RCC 7860 (cell line): ENCODE measurements around the gene TEX44.

Experiments used
- DNase-seq: peaks from one replicate; pipeline ENCODE4 v3.0.0-alpha.2; 2015; ENCODE audit warnings: low spot score
- FAIRE-seq: peaks from 2 replicates; lab custom pipeline; 2012; peaks lifted over from hg19 to GRCh38; lab: Jason Lieb, UNC

The TEX44 gene

GRCh38 chr2:231632559-231633142 is 40.0 kb downstream of the TEX44 start:
- DNase-seq = no peak
- FAIRE-seq = no peak

DNA sequence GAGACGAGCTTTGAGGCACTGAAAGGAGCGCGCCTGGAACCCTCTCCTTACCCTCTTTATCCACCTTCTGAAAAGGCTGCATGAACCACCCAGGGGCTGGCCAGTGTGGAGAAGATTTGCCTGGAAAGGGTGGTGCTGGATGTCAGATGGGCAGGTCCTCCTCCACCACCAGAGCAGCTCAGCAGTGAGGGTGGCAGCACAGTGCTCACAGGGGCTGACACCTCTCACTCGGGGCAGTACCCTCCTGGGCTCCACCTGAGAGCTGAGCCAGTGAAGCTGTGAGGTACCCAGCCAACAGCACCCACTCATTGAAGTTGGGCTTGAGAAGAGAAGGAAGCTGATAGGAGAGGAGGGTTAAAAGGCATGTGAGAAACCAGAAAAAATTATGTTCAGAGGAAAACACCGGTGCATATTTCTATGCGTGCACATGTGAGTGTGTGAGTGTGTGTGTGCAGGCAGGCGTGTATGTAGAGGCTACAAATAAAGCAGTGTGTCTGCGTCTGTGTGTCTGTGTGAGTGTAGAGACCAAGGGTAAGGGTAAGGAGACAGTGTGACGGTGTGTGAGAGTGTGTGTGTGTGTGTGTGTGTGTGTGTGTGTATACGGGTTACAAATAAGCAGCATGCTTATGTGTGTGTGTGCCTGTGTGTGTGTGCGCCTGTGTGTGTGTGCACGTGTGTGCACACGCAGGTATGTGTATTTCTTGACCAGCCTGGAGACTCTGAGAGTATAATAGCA is 40.7 kb downstream of the TEX44 start:
- FAIRE-seq (no peak), DNase-seq (no peak)

- FAIRE-seq = no peak
Measured at GRCh38 chr2:231634412-231634811, 41.7 kb downstream of the TEX44 start.

DNA sequence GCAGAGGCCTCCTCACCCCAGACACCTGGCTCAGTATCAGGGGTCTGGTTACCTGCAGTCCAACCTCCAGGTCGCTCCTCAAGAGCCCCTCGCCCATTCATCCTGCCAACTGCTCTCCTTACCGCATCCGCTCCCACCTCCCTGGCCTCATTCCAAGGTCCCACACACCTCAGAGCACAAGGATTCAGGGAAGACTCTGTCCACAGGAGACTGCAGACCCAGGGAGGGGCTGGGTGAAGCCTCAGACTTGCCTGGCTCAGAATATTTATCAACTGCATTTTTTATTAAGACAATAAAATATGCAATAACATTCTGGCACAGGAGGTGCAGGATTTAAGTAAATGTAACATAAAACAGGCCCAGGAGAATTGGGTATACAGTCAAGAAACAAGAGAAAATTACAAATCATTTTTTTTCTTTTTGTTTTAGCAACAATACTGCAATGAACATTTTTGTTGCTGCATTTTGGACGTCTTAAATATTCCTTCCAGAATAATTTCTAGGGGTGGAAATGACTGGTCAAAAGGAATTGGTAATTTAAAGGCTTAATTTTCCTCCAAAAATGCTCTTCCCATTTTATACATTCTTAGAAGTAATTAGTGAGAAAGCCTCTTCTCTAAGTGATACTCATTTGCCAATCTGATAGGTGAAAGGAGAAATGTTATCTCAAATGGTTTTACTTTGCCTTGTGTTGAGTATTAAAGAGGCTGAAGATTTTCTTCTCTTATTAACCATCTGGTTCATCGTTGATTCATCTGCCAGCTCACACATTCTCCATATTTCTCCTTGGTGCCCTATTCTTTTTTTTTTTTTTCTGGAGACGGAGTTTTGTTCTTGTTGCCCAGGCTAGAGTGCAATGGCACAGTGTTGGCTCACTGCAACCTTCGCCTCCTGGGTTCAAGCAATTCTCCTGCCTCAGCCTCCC is 42.5 kb downstream of the TEX44 start:
- no peak for DNase-seq
- FAIRE-seq = no peak

More at GRCh38 chr2:231634412-231634811, 41.7 kb downstream of the TEX44 start:
- DNase-seq = no peak

DNA sequence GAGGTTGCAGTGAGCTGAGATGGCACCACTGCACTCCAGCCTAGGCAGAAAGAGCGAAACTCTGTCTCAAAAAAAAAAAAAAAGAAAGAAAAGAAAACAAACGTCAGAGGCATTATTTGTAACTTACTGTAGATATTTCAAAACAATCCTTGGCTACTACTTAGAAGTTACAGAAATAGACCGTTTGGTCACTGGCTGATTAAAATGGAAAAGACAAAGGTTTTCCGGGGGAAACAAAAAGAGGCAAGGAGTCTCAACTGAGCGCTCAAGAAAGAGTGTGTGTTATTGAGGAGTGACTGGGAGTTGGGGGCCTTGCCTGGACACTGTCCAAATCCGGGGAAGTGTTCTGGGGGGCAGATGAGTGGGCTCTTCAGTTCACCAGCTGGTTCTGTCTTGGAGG is 47.6 kb downstream of the TEX44 start:
- FAIRE-seq = no peak
- DNase-seq = no peak

DNA sequence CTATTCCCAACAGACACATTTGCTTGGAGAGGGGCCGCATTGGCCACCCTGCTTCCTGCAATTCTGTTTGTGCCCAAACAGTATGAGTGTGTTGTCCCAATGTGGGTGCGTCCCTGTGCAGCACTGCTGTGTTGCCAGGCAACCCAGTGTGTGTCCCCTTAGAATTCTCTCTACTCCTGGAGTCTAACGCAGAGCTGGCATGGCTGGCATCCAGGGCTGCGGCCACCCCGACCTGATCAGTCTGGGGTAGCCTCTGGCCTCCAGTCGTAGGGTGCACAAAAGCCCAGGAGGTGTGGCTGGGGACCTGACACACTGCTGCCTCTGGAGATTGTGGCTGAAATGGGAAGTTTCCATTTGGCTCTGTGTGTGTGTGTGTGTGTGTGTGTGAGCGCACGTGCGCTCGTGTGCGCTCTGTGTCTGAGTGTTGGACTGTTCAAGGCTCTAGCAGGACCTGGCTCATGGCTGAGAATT is 48.0 kb downstream of the TEX44 start:
- DNase-seq (no peak), FAIRE-seq (no peak)

GRCh38 chr2:231642631-231643494 is 50.2 kb downstream of the TEX44 start:
- FAIRE-seq = peak; percentile 93
- peak; percentile 94 for DNase-seq

GRCh38 chr2:231643495-231643888 is 50.8 kb downstream of the TEX44 start:
- FAIRE-seq = no peak
- DNase-seq = no peak
